HepG2 (cell line): ENCODE results near the gene ABO. TPM values are rescaled to one million over a fixed set of nuclear protein-coding genes. Genes with fewer than 3 reads are reported as not detected.

Experiments
- ATAC-seq: fragments of 200-7000 bp; cut with Tn5 transposase; 3 replicates; pipeline ENCODE4 v1.9.1; 2020; ENCODE audit warnings: mild to moderate bottlenecking, moderate library complexity
- BruUV-seq: library from RNA; stranded (reverse); fragments of 400-500 nt; replicated peaks from 2 replicates; lab custom pipeline; 2021; lab: Mats Ljungman, UMichigan
- CTCF ChIA-PET: fragments of 300-600 bp; formaldehyde crosslinking; extraction: SDS; loops from one replicate; lab custom pipeline; 2021; ENCODE audit warnings: low total read pairs, inconsistent platforms, low intra/inter-chr PET ratio; lab: Yijun Ruan, JAX
- POLR2A ChIA-PET: fragments of 350-600 bp; sonication (Branson Sonifier 250); formaldehyde crosslinking; loops from one replicate; lab custom pipeline; 2020; ENCODE audit warnings: antibody characterized with exemption, inconsistent platforms; lab: Yijun Ruan, JAX
- DNase-seq: peaks from one replicate; pipeline ENCODE4 v3.0.0-alpha.2; 2015; ENCODE audit warnings: low spot score
- FAIRE-seq: peaks from 3 replicates; lab custom pipeline; 2011; peaks lifted over from hg19 to GRCh38; lab: Jason Lieb, UNC
- H2AFZ ChIP-seq: one replicate; pipeline ENCODE4 v1.6.1; 2011; ENCODE audit warnings: low read length, inconsistent platforms
- H3K27ac ChIP-seq: fragments of 300-600 bp; 3 replicates; pipeline ENCODE4 v1.8.0; 2011; ENCODE audit warnings: mixed run types, mild to moderate bottlenecking, mixed read lengths, low read length, inconsistent platforms; ENCODE audit not compliant: insufficient read depth; ENCODE audit errors: extremely low read length
- H3K27me3 ChIP-seq, 2 experiments: fragments of 200-600 bp in 1 of 2; 2 replicates in 1 of 2; 3 replicates in 1 of 2; pipeline versions ENCODE4 v1.6.0 to v1.8.0; 2011; ENCODE audit warnings: low read length in 2 of 2, mild to moderate bottlenecking in 2 of 2, moderate library complexity in 2 of 2, inconsistent platforms in 1 of 2; ENCODE audit not compliant: insufficient read depth in 2 of 2, control insufficient read depth in 1 of 2
- H3K36me3 ChIP-seq, 2 experiments: fragments of 200-600 bp in 1 of 2; replicated peaks in 1 of 2; 2 replicates in 1 of 2; 3 replicates in 1 of 2; pipeline versions ENCODE4 v1.5.1 to v1.8.0; 2011; ENCODE audit warnings: low read length in 2 of 2, inconsistent platforms in 1 of 2; ENCODE audit not compliant: insufficient read depth in 2 of 2, control insufficient read depth in 1 of 2
- H3K4me1 ChIP-seq: 2 replicates; pipeline ENCODE4 v1.5.1; 2012; ENCODE audit warnings: low read length, inconsistent platforms; ENCODE audit not compliant: insufficient read depth
- H3K4me2 ChIP-seq: 2 replicates; pipeline ENCODE4 v1.6.0; 2011; ENCODE audit warnings: low read depth, low read length, inconsistent platforms
- H3K4me3 ChIP-seq, 3 experiments: fragments of 200-600 bp in 1 of 3; sonication (generic), shearing (Covaris generic) in 1 of 3; replicated peaks in 1 of 3; 2 replicates each; pipeline ENCODE4 v1.5.1; 2011 to 2016; ENCODE audit warnings: low read length in 3 of 3, inconsistent platforms in 2 of 3, low read depth in 2 of 3, mild to moderate bottlenecking in 2 of 3, control low read depth in 1 of 3, mixed read lengths in 1 of 3; ENCODE audit not compliant: insufficient read depth in 1 of 3
- H3K79me2 ChIP-seq: one replicate; pipeline ENCODE4 v1.6.1; 2011; ENCODE audit warnings: low read length, inconsistent platforms; ENCODE audit not compliant: insufficient read depth
- H3K9ac ChIP-seq: 2 replicates; pipeline ENCODE4 v1.6.0; 2011; ENCODE audit warnings: mild to moderate bottlenecking, low read depth, low read length, inconsistent platforms; ENCODE audit not compliant: insufficient read depth
- H3K9me3 ChIP-seq: 2 replicates; pipeline ENCODE4 v1.5.1; 2012; ENCODE audit warnings: mild to moderate bottlenecking, low read length
- H4K20me1 ChIP-seq: 2 replicates; pipeline ENCODE4 v1.6.0; 2011; ENCODE audit warnings: inconsistent platforms, mild to moderate bottlenecking, low read length, moderate library complexity; ENCODE audit not compliant: insufficient read depth
- AHR ChIP-seq: IDR thresholded peaks from 2 replicates; pipeline ENCODE4 v1.6.1; 2018; ENCODE audit warnings: missing genetic modification reagents, missing compliant biosample characterization
- ARNT ChIP-seq: fragments of 450-650 bp; IDR thresholded peaks from 2 replicates; pipeline ENCODE4 v1.6.1; 2017
- ARNT2 ChIP-seq: sonication (generic); formaldehyde crosslinking; IDR thresholded peaks from 2 replicates; pipeline ENCODE4 v1.8.0; 2022; ENCODE audit warnings: mild to moderate bottlenecking, low read depth, missing genetic modification reagents, moderate library complexity
- EHMT2 ChIP-seq: fragments of 200-600 bp; sonication (generic); IDR thresholded peaks from 2 replicates; pipeline ENCODE4 v1.7.0; 2017; ENCODE audit warnings: antibody characterized with exemption, low read depth, low read length, borderline replicate concordance
- FOXP1 ChIP-seq, 2 experiments: fragments of 450-650 bp in 1 of 2; IDR thresholded peaks; 2 replicates each; pipeline ENCODE4 v1.6.1; 2017 to 2018; ENCODE audit warnings: antibody characterized with exemption in 1 of 2
- GLMP ChIP-seq: sonication (generic); formaldehyde crosslinking; IDR thresholded peaks from 2 replicates; pipeline ENCODE4 v1.9.0; 2021; ENCODE audit warnings: missing genetic modification reagents, mild to moderate bottlenecking, borderline replicate concordance
- HCFC1 ChIP-seq: fragments of 150-350 bp; IDR thresholded peaks from 2 replicates; pipeline ENCODE4 v1.6.1; 2014; ENCODE audit warnings: low read depth, low read length
- JARID2 ChIP-seq: sonication (generic); formaldehyde crosslinking; IDR thresholded peaks from 2 replicates; pipeline ENCODE4 v1.8.1; 2023; ENCODE audit warnings: missing genetic modification reagents, inconsistent platforms; ENCODE audit not compliant: insufficient replicate concordance
- NCOA5 ChIP-seq: sonication (generic); formaldehyde crosslinking; IDR thresholded peaks from 2 replicates; pipeline ENCODE4 v1.4.0; 2020; ENCODE audit warnings: missing genetic modification reagents
- NFIB ChIP-seq: sonication (generic); formaldehyde crosslinking; IDR thresholded peaks from 2 replicates; pipeline ENCODE4 v1.9.0; 2021; ENCODE audit warnings: missing genetic modification reagents, mild to moderate bottlenecking, borderline replicate concordance
- PAX8 ChIP-seq: sonication (generic); formaldehyde crosslinking; IDR thresholded peaks from 2 replicates; pipeline ENCODE4 v1.8.0; 2022; ENCODE audit warnings: mild to moderate bottlenecking, missing genetic modification reagents, borderline replicate concordance
- PLRG1 ChIP-seq: fragments of 450-650 bp; conservative IDR thresholded peaks from 2 replicates; pipeline ENCODE4 v1.6.1; 2016
- TP53 ChIP-seq: sonication (generic); formaldehyde crosslinking; conservative IDR thresholded peaks from 2 replicates; pipeline ENCODE4 v1.4.0; 2020; ENCODE audit warnings: missing genetic modification reagents
- ZBTB14 ChIP-seq: sonication (generic); formaldehyde crosslinking; IDR thresholded peaks from 2 replicates; pipeline ENCODE4 v1.4.0; 2020; ENCODE audit warnings: missing genetic modification reagents
- ZFP82 ChIP-seq: sonication (generic); formaldehyde crosslinking; IDR thresholded peaks from 2 replicates; pipeline ENCODE4 v1.5.1; 2020; ENCODE audit warnings: mild to moderate bottlenecking, missing genetic modification reagents, borderline replicate concordance
- ZNF18 ChIP-seq: sonication (generic); formaldehyde crosslinking; IDR thresholded peaks from 2 replicates; pipeline ENCODE4 v1.8.0; 2022; ENCODE audit warnings: mild to moderate bottlenecking, missing genetic modification reagents; ENCODE audit not compliant: insufficient replicate concordance
- ZNF205 ChIP-seq: IDR thresholded peaks from 2 replicates; pipeline ENCODE4 v1.6.1; 2018; ENCODE audit warnings: missing biosample characterization, missing genetic modification reagents
- ZNF44 ChIP-seq: sonication (generic); formaldehyde crosslinking; IDR thresholded peaks from 2 replicates; pipeline ENCODE4 v1.5.1; 2020; ENCODE audit warnings: mild to moderate bottlenecking, missing genetic modification reagents
- ZNF543 ChIP-seq: sonication (generic); formaldehyde crosslinking; IDR thresholded peaks from 2 replicates; pipeline ENCODE4 v1.4.0; 2020; ENCODE audit warnings: mild to moderate bottlenecking, missing genetic modification reagents
- ZNF747 ChIP-seq: sonication (generic); formaldehyde crosslinking; IDR thresholded peaks from 2 replicates; pipeline ENCODE4 v1.8.1; 2023; ENCODE audit warnings: missing genetic modification reagents, mild to moderate bottlenecking, borderline replicate concordance
- ZNF790 ChIP-seq: sonication (generic); formaldehyde crosslinking; IDR thresholded peaks from 2 replicates; pipeline ENCODE4 v1.8.0; 2022; ENCODE audit warnings: missing genetic modification reagents, mild to moderate bottlenecking, borderline replicate concordance
- ZSCAN31 ChIP-seq: sonication (generic); formaldehyde crosslinking; IDR thresholded peaks from 2 replicates; pipeline ENCODE4 v1.5.0; 2020; ENCODE audit warnings: low read depth, mild to moderate bottlenecking, missing genetic modification reagents
- WGBS: methylation state at CpG from one replicate; pipeline ENCODE4 v1.1.6; 2017; ENCODE audit warnings: low lambda C conversion rate; 5-methylcytosine and 5-hydroxymethylcytosine counted together
- in situ Hi-C: cut with HindIII; loops from 2 replicates; pipeline ENCODE4 v1.10.0; 2017; ENCODE audit warnings: low pct_unique_long_range_greater_than_20kb; ENCODE audit not compliant: extremely low pct_ligation_motif_present
- intact Hi-C: fragments of 100-400 bp; cut with micrococcal nuclease; formaldehyde crosslinking; loops from one replicate; pipeline ENCODE4 v1.10.0; 2022; ENCODE audit not compliant: unreplicated experiment
- polyA plus RNA-seq, 8 experiments: library from polyadenylated mRNA; depleted of rRNA in 3 of 8; stranded (reverse) in 7 of 8; unstranded in 1 of 8; fragments of >200 nt; fragmentation: Illumina TruSeq in 4 of 8; extraction: Trizol in 4 of 8; gene quantifications; 2 replicates each; pipeline versions ENCODE4 v1.2.1 to v1.2.3, GENCODE V29; 2011 to 2016; ENCODE audit warnings: low read depth in 4 of 8, missing spikeins in 1 of 8, mixed read lengths in 1 of 8; ENCODE audit not compliant: insufficient read depth in 1 of 8
- total RNA-seq, 5 experiments: library from RNA; depleted of rRNA; stranded (reverse); fragments of >200 nt; fragmentation: Illumina TruSeq; extraction: Trizol; gene quantifications; 2 replicates each; pipeline ENCODE4 v1.2.3, GENCODE V29; 2016; ENCODE audit warnings: low read depth in 1 of 5

ABO gene
- total and polyA plus RNA-seq, 2 of the 13 experiments (the other 11 are each of a cell fraction or from before 2014, with no cell fraction given): not detected

GRCh38 chr9:133247632-133248031 is 27.4 kb downstream of the ABO start (continued):
- no peak for TF ChIP-seq ZNF543 (CRISPR knock-in tag)
- no peak for TF ChIP-seq NCOA5 (CRISPR knock-in tag)

- CTCF ChIA-PET: no interaction called here
Observed at GRCh38 chr9:133246991-133247390, 28.0 kb downstream of the ABO start.

More at GRCh38 chr9:133246991-133247390, 28.0 kb downstream of the ABO start:
- Histone ChIP-seq H3K4me2 (no peak overlapping the region), H3K79me2 (no peaks in the 10 kb centered on the region), H3K9ac (no peak overlapping the region), H2AFZ (no peak overlapping the region), H4K20me1 (no peaks in the 10 kb centered on the region), H3K27me3 (peaks cover 0 to 36% of the 10 kb centered on the region in 2 experiments; a peak in 3 of 5 replicates), H3K4me3 (no peak overlapping the region), H3K9me3 (no peaks in the 10 kb centered on the region), H3K4me1 (no peaks in the 10 kb centered on the region), H3K27ac (no peak overlapping the region), H3K36me3 (no peaks in the 10 kb centered on the region)
- POLR2A ChIA-PET: no interaction called here
- ATAC-seq (no peak), DNase-seq (no peak), FAIRE-seq (no peak)
- 0% methylated on average over 2 of the region's 6 CpGs for WGBS
- no TSS peak for BruUV-seq
- in situ Hi-C loops: loop anchor here (10.0 kb wide), 1 partner anchor 78 kb away; no protein-coding TSS in a partner anchor
- TF ChIP-seq ARNT2 (CRISPR knock-in tag) (no peak), ZSCAN31 (CRISPR knock-in tag) (no peak), AHR (no peak), ZNF18 (CRISPR knock-in tag) (no peak), EHMT2 (no peak), ZNF747 (no peak), HCFC1 (no peak), ZBTB14 (no peak), ZFP82 (no peak), FOXP1 (IDR thresholded peaks at IDR 0.05) (no peak), FOXP1 (CRISPR knock-in tag; IDR thresholded peaks at IDR 0.05) (no peak), NFIB (CRISPR knock-in tag) (no peak), ZNF205 (CRISPR knock-in tag) (no peak), GLMP (no peak), PAX8 (no peak), TP53 (CRISPR knock-in tag) (no peak), ARNT (no peak), ZNF790 (CRISPR knock-in tag) (no peak), ZNF44 (CRISPR knock-in tag) (no peak), JARID2 (no peak), PLRG1 (no peak)
- intact Hi-C loops: no loop called here
